Urinary bladder (tissue), 4 donors: ENCODE data around the gene TFF1. TPM values are rescaled to one million over a fixed set of nuclear protein-coding genes. Genes with fewer than 3 reads are reported as not detected.

ENCODE experiments used
- DNase-seq: peaks from one replicate; pipeline ENCODE4 v3.0.0-alpha.2; 2015; ENCODE audit errors: extremely low spot score
- H3K27ac ChIP-seq: one replicate; pipeline ENCODE4 v1.5.1; 2013; ENCODE audit warnings: low read depth, mild to moderate bottlenecking, moderate library complexity
- H3K36me3 ChIP-seq: one replicate; pipeline ENCODE4 v1.6.1; 2013; ENCODE audit warnings: mild to moderate bottlenecking, moderate library complexity; ENCODE audit not compliant: insufficient read depth
- H3K4me1 ChIP-seq: one replicate; pipeline ENCODE4 v1.6.1; 2013; ENCODE audit warnings: mild to moderate bottlenecking, moderate library complexity; ENCODE audit not compliant: insufficient read depth
- H3K4me3 ChIP-seq: one replicate; pipeline ENCODE4 v1.5.1; 2013; ENCODE audit warnings: low read depth, low read length
- WGBS: extraction: QIAGEN DNeasy Blood & Tissue Kit; methylation state at CpG from one replicate; pipeline ENCODE4 v1.1.7; 2013; 5-methylcytosine and 5-hydroxymethylcytosine counted together
- polyA plus RNA-seq: library from polyadenylated mRNA; stranded (reverse); fragments of 200-250 nt; gene quantifications from one replicate; pipeline ENCODE4 v1.2.3, GENCODE V29; 2013
- total RNA-seq: library from RNA; depleted of rRNA; stranded (reverse); fragments of >200 nt; gene quantifications from one replicate; pipeline ENCODE4 v1.2.3, GENCODE V29; 2014
- donor health status: healthy with polysubstance abuse.
- donor health status: healthy.

TFF1 gene
- total and polyA plus RNA-seq, 2 donors = not detected

DNA sequence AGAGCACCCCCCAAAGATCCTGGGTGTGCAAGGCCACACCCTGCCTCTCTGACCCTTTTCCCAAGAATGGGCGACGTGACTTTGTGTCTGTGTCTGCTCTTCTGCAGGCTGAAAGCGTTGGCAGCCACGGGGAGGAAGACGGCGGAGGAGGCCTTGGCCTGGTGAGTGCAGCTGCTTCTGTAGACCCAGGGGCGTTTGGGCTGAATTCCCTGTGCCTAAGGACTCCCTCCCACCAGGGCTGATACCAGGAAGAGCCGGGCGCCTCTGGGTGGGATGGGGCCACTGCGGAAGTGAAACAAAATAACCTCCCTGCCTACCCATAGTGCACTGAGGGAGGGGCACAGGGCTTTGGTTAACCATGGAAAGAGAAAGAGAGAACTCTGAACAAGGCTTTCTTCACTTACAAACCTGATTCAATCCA lies 39.9 kb upstream of the TFF1 start:
- H3K27ac ChIP-seq = no peak overlapping the region
- 74% methylated on average over 10 of the region's 10 CpGs for WGBS
- DNase-seq = no peak
- H3K4me3 ChIP-seq = peak overlapping the region; percentile 8
- H3K36me3 ChIP-seq = no peaks in the 10 kb centered on the region
- no peaks in the 10 kb centered on the region for H3K4me1 ChIP-seq

- 86% methylated on average over 23 of the region's 23 CpGs for WGBS
- Histone ChIP-seq H3K27ac (no peak overlapping the region), H3K4me1 (no peaks in the 10 kb centered on the region), H3K4me3 (peak overlapping the region; percentile 8), H3K36me3 (no peaks in the 10 kb centered on the region)
- no peak for DNase-seq
Measured at GRCh38 chr21:42405064-42406013, 39.0 kb upstream of the TFF1 start.

- WGBS = 80% methylated on average over 10 of the region's 10 CpGs
- DNase-seq = no peak
- H3K36me3 ChIP-seq = no peaks in the 10 kb centered on the region
- H3K4me1 ChIP-seq = no peaks in the 10 kb centered on the region
- no peak overlapping the region for H3K4me3 ChIP-seq
- no peak overlapping the region for H3K27ac ChIP-seq
Measured at GRCh38 chr21:42404539-42404938, 38.2 kb upstream of the TFF1 start.

- no peaks in the 10 kb centered on the region for H3K4me1 ChIP-seq
- H3K4me3 ChIP-seq = no peak within 1 kb of the TSS
- no peaks in the 10 kb centered on the region for H3K36me3 ChIP-seq
- 68% methylated on average over 21 of the region's 21 CpGs for whole genome bisulfite sequencing
- DNase-seq = no peak
- H3K27ac ChIP-seq = no peak within 1 kb of the TSS
Measured at GRCh38 chr21:42403611-42404231, 37.4 kb upstream of the TFF1 start, which contains the start of gene UBASH3A. UBASH3A (plus strand) TSS chr21:42403902; CDS start chr21:42403946, 44 bp downstream.

DNA sequence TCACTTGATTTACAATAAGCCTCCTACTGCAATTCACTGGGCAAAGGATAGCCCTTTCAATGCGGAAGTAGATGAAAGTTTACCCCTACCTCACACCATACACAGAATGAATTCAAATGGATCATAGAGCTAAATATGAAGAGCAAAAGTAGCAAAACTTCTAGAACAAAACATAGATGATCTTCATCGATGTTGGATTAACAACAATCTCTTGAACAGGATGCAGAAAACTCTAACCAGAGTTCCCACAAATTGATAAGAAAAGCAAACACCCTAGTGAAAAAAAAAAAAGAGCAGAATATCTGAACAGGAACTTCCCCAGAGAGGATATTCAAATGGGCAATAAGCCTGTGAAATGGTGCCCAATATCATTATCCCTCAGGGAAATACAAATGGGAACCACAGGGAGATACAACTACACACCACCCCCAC lies 35.5 kb upstream of the TFF1 start:
- Histone ChIP-seq H3K4me1 (no peaks in the 10 kb centered on the region), H3K27ac (no peak overlapping the region), H3K4me3 (no peak overlapping the region), H3K36me3 (no peaks in the 10 kb centered on the region)
- DNase-seq = no peak
- 83% methylated on average over 2 of the region's 2 CpGs for WGBS

DNA sequence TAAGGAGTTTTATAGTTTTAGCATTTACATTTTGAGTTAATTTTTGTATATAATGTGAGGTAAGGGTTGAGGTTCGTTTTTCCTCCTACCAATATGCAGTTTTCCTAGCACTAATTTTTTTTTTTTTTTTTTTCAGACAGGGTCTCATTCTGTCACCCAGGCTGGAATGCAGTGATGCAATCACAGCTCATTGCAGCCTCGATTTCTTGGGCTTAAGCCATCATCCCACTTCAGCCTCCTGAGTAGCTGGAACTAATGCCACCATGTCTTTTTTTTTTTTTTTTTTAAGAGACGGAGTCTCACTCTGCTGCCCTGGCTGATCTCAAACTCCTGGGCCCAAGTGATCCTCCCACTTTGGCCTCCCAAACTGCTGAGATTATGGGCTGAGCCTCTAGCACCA lies 34.8 kb upstream of the TFF1 start:
- 61% methylated on average over 3 of the region's 3 CpGs for WGBS
- Histone ChIP-seq H3K4me1 (no peaks in the 10 kb centered on the region), H3K4me3 (no peak overlapping the region), H3K27ac (no peak overlapping the region), H3K36me3 (no peaks in the 10 kb centered on the region)
- DNase-seq = no peak

DNA sequence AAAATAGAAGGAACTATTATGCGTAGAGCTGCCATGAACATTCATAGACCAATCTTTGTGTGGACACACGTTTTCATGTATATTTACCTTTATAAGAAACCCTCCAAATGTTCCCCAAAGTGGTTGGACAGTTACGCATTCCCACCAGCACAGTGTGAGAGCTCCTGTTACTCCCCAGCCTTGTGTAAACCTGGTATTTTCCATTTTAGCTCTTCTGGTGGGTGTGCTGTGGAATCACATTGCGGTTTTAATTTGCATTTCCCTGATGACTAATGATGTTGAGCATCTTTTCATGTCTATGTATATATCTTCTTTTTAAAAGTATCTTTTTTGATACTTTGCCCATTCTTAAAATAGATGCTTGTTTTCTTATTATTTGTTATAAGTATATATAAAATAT lies 34.2 kb upstream of the TFF1 start:
- Histone ChIP-seq H3K4me3 (no peak overlapping the region), H3K27ac (no peak overlapping the region), H3K4me1 (no peaks in the 10 kb centered on the region), H3K36me3 (no peaks in the 10 kb centered on the region)
- WGBS = 77% methylated on average over 4 of the region's 4 CpGs
- no peak for DNase-seq

DNA sequence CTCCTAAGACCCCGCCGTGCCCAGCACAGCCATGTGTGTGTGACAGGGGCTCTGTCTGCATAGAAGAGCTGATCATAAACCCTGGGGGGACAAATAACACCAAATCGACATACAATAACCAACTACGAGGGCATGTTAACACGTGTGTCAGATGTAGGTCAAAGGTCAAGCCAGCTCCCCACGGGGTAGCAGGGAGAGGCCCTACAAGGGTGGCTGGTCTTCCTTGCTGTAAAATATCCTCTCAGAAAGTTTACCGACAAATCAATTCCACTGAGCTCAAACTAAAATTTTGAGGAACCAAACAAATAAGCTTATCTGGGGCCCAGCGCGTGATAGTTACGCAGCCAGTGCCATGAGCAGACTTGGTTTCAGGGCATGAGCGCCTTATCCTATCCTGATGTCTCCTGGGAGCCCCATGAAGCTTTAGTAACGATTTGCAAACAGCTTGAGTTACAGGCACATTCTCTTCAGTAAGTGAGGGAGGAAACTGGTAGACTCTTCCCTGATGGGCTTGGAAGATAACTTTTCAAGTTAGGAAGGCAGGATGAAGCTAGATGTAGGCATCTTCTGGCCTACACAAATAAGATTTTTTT lies 32.2 kb upstream of the TFF1 start:
- no peaks in the 10 kb centered on the region for H3K36me3 ChIP-seq
- WGBS = 68% methylated on average over 12 of the region's 12 CpGs
- no peaks in the 10 kb centered on the region for H3K4me1 ChIP-seq
- no peak overlapping the region for H3K4me3 ChIP-seq
- no peak overlapping the region for H3K27ac ChIP-seq
- DNase-seq = no peak

DNA sequence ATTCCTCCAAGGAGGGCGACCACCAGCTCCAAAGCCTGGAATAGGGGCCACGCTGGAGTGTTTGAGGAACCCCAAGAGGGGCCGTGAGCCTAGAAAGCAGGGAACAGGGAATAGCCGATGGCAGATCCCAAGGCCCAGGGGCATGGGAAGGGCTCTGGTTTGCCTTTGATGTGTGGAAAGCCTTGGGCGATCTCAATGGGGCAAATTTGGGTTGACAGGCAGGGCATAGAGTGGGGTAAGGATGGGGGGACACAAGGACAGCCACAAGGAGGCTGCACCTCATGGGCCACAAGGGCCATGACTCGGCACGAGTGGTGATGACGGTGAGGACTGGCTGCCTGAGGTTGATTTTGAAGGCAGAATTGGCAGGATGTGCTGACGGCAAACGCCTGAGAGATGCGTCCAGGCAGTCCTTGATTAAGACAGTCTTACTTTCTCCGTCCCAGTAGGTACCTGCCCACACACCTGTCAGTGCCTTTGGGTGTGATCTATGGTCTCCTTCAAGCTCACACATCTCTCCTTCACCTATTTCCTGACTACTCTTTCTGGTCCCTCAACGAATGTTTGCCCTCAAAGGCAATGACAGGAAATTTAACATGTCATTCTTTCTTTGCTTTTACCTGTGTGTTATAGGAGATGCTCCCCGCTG lies 31.5 kb upstream of the TFF1 start:
- Histone ChIP-seq H3K4me1 (no peaks in the 10 kb centered on the region), H3K36me3 (no peaks in the 10 kb centered on the region), H3K27ac (no peak overlapping the region), H3K4me3 (no peak overlapping the region)
- no peak for DNase-seq
- 85% methylated on average over 14 of the region's 14 CpGs for WGBS

DNA sequence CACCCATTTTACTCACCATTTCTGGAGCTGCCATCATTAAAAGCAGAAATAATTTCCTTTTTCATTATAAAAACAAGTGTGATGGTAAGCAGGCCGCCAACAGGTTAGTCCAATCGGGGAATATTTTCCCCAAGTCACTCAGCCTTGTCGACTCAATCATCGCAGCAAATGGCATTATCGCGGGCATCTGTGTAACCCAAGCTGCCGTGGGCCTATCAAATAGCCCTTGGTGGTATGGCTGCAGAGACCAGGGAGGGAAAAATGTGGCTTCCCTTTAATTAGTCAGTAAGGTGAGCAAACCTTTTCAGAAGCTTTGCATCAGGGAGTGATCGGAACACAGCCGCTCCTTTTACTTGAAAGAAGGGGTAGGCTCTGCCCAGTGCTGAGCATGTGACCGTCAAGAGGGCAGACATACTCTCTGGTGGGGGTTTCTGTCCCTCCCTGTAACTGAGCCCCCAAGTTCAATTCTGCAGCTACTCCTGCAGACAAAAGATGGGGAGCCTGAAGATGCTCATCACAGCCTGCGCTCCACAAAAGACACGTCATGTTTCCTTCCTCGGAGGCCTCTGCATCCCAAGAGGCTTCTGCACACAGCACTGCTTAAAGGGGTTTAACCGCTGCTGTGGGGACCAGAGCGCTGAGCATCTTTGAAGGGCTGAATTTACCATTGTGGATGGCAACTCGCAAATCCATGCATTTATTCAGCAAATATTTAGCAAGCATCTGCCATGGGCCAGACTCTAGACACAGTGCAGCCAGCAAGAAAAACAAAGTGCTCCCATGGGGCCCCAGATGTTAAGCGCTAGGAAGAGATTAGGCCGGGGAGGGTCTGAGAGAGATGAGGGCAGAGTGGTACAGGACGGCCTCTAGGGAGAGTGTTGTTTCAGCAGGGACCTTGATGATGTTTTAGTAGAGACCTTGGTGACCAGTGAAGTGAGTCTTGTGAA lies 30.7 kb upstream of the TFF1 start:
- H3K27ac ChIP-seq = no peak overlapping the region
- H3K4me1 ChIP-seq = no peaks in the 10 kb centered on the region
- no peaks in the 10 kb centered on the region for H3K36me3 ChIP-seq
- H3K4me3 ChIP-seq = no peak overlapping the region
- 79% methylated on average over 19 of the region's 19 CpGs for WGBS
- no peak for DNase-seq

GRCh38 chr21:42395905-42396651 lies 29.7 kb upstream of the TFF1 start, which contains the start of gene TMPRSS3:
TMPRSS3 (minus strand) TSS chr21:42396052; CDS start chr21:42395417, 635 bp downstream.
- no peaks in the 10 kb centered on the region for H3K4me1 ChIP-seq
- 70% methylated on average over 17 of the region's 17 CpGs for WGBS
- no peak within 1 kb of the TSS for H3K4me3 ChIP-seq
- no peaks in the 10 kb centered on the region for H3K36me3 ChIP-seq
- no peak within 1 kb of the TSS for H3K27ac ChIP-seq
- DNase-seq = no peak

DNA sequence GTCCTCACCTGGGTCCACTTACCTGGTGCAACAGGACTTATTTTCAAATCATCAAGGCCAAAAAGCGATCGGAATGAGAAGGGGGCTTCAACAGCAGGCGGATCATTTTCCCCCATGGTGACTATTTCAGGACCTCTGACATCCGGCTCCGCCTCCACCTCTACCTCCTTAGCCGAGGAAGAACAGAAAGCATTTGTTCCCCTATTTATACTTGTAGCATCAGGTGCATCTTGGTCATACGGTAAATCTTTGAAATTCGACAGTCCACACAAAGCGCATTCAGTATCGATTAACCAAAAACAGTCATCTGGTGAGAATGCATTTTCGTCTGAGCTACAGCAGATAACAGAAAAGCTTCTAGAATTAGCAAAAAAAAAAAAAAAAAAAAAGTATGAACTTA lies 29.0 kb upstream of the TFF1 start:
- Histone ChIP-seq H3K4me1 (no peaks in the 10 kb centered on the region), H3K36me3 (no peaks in the 10 kb centered on the region), H3K27ac (no peak overlapping the region), H3K4me3 (no peak overlapping the region)
- 93% methylated on average over 11 of the region's 11 CpGs for WGBS
- DNase-seq = no peak
